Measurements from ENCODE around the gene PGAP6. TPM values are rescaled to one million over a fixed set of nuclear protein-coding genes. Genes with fewer than 3 reads are reported as not detected.
A peak's percentile ranks its signal among the peaks of the same experiment; 100 is the strongest.

The PGAP6 gene
- total and polyA plus RNA-seq, 9 of the 15 experiments (the other 6 are each of a cell fraction or from before 2014, with no cell fraction given) = 0.45 to 50.2 (median 39.3) TPM

DNA sequence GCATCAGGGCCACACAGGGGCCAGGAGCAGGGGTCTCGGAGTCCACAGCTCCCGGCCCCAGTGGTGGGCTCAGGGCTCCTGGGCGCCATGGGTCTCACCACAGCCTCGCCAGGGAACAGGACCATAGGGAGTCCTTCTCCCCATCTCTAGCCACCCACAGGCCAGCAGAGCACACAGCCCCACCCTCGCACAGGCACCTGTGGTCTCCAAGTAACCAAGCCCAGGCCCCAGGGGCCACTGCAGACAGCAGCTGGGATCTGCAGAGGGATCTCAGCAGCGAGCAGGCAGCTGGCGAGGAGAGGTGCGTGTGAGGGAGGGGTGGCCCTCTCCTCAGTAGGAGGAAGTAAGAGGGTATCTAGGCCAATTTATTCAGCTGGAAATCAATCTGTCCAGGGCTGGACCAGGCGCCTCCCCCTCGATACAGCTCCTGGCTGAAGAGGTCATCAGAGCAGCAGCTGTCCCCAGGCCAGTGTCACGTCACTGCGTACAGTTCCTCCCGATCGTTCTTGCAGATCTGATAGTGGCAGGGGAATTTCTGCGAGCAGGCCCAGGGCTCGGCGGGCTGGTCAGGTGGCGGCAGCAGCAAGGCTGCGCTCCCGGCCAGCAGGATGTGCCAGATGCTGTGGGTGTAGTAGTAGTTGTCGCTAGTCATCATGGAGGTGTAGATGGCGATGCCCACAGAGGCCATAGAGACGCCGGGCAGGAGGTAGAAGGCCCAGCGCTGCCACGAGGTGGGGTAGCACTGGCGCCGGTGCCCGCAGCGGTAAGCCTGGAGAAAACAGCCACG is 10.1 kb downstream of the PGAP6 start:
- DNase-seq (ENCODE audit: extremely low read depth in 1 of 4, low spot score in 3 of 4) = no peak
- BruUV-seq (replicated peaks) = no TSS peak
- no peaks in the 10 kb centered on the region for H3K9me3 ChIP-seq (replicated peaks; ENCODE audit: control insufficient read depth, insufficient read depth, low read depth, low read length)
- H3K27ac ChIP-seq (ENCODE audit: extremely low read depth, low read depth, low read length) = no peak overlapping the region
- FAIRE-seq = no peak
- POLR2A ChIA-PET = interaction anchor here (1.1 to 1.3 kb wide), 2 partner anchors 10 to 19 kb away, joined by 5 read pairs; partner anchors contain the start of genes AXIN1 and PGAP6
- peaks cover 13% of the 10 kb centered on the region for H3K79me2 ChIP-seq (ENCODE audit: control insufficient read depth, insufficient read depth, low read length)
- H3K36me3 ChIP-seq (ENCODE audit: control insufficient read depth, insufficient read depth, low read length) = peaks cover 83% of the 10 kb centered on the region; the same call in 2 of the 3 replicates
- H3K27me3 ChIP-seq (ENCODE audit: control insufficient read depth in 2 of 2, insufficient read depth in 2 of 2, low read length in 2 of 2) = no peaks in the 10 kb centered on the region
- 70% methylated on average over 30 of the region's 31 CpGs for WGBS (ENCODE audit: insufficient coverage, low coverage, missing lambda C conversion rate)
- no peaks in the 10 kb centered on the region for H4K20me1 ChIP-seq (replicated peaks; ENCODE audit: control insufficient read depth, insufficient read depth, low read length)
- peak overlapping the region in 1 of 2 experiments; percentile 92; a peak in 2 of 4 replicates for H3K9ac ChIP-seq (ENCODE audit: insufficient read depth in 1 of 2, low read depth in 2 of 2, low read length in 2 of 2)
- H2AFZ ChIP-seq (ENCODE audit: low read depth, low read length) = no peak overlapping the region
- TF ChIP-seq, protein P1, sequence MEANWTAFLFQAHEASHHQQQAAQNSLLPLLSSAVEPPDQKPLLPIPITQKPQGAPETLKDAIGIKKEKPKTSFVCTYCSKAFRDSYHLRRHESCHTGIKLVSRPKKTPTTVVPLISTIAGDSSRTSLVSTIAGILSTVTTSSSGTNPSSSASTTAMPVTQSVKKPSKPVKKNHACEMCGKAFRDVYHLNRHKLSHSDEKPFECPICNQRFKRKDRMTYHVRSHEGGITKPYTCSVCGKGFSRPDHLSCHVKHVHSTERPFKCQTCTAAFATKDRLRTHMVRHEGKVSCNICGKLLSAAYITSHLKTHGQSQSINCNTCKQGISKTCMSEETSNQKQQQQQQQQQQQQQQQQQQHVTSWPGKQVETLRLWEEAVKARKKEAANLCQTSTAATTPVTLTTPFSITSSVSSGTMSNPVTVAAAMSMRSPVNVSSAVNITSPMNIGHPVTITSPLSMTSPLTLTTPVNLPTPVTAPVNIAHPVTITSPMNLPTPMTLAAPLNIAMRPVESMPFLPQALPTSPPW (CRISPR knock-in tag; IDR thresholded peaks at IDR 0.05) = 0 out of 2 replicates have a peak, but pooled peaks have one; percentile 20
- TF ChIP-seq POLR2G (IDR thresholded peaks at IDR 0.05; ENCODE audit: low read depth, low read length) (peak; percentile 13; the same call in 1 of the 2 replicates), CREM (IDR thresholded peaks at IDR 0.05; ENCODE audit: low read depth) (peak; percentile 48), ATF1 (CRISPR knock-in tag; IDR thresholded peaks at IDR 0.05) (no peak), ATF1 (tag; IDR thresholded peaks at IDR 0.05) (peak; percentile 15; the same call in 1 of the 2 replicates), ZNF830 (CRISPR knock-in tag; IDR thresholded peaks at IDR 0.05) (no peak)
- peaks cover 9 to 69% of the 10 kb centered on the region in 2 experiments for H3K4me1 ChIP-seq (replicated peaks in 1 of 2; ENCODE audit: control insufficient read depth in 2 of 2, insufficient read depth in 2 of 2, low read length in 2 of 2)
- peaks cover 5% of the 10 kb centered on the region for H3K9me1 ChIP-seq (ENCODE audit: control insufficient read depth, insufficient read depth, low read length)
- in situ Hi-C loops (cut with MboI) = no loop called here
- CTCF ChIA-PET (ENCODE audit: low intra/inter-chr PET ratio) = interaction anchor here (0.6 kb wide), 1 partner anchor 27 kb away, joined by 3 read pairs; no protein-coding TSS in a partner anchor
- intact Hi-C loops (cut with micrococcal nuclease) = no loop called here
- no peak overlapping the region for H3K4me2 ChIP-seq (ENCODE audit: insufficient read depth, low read length)
- no peak overlapping the region for H3K4me3 ChIP-seq
- no peak for ATAC-seq

All from K562 (cell line).